CD4-positive, alpha-beta T cell treated with Interleukin-1 beta for 1 hour (primary cell): ENCODE data around the gene ZNRF2.
"Not testable (repeated sequence)": the region's sequence is repeated elsewhere in the genome, so short reads cannot be mapped to it uniquely, and the experiment has no call there.

ENCODE experiments used
- DNase-seq, 2 donors: peaks; one replicate each; pipeline ENCODE4 v3.0.0-alpha.2; 2020 to 2022

ZNRF2 gene

GRCh38 chr7:30263090-30263710 is 21.2 kb upstream of the ZNRF2 start:
- no peak for DNase-seq

- DNase-seq, result no peak
Measured at GRCh38 chr7:30264052-30264451, 20.3 kb upstream of the ZNRF2 start.

- DNase-seq, result not testable (repeated sequence)
Measured at GRCh38 chr7:30265189-30265588, 19.2 kb upstream of the ZNRF2 start.

GRCh38 chr7:30266686-30267085 is 17.7 kb upstream of the ZNRF2 start:
- no peak for DNase-seq

- DNase-seq, result no peak
Measured at GRCh38 chr7:30268586-30268985, 15.8 kb upstream of the ZNRF2 start.

GRCh38 chr7:30269490-30269889 is 14.9 kb upstream of the ZNRF2 start:
- DNase-seq, result no peak

GRCh38 chr7:30270921-30271320 is 13.5 kb upstream of the ZNRF2 start:
- DNase-seq, result no peak

- DNase-seq, result no peak
Measured at GRCh38 chr7:30272126-30272525, 12.3 kb upstream of the ZNRF2 start.

- DNase-seq, result no peak
Measured at GRCh38 chr7:30273552-30273951, 10.8 kb upstream of the ZNRF2 start.

GRCh38 chr7:30274641-30275040 is 9.8 kb upstream of the ZNRF2 start:
- no peak for DNase-seq

GRCh38 chr7:30276203-30276900 is 8.0 kb upstream of the ZNRF2 start:
- peak; percentile 49 to 67 for DNase-seq

GRCh38 chr7:30278376-30278775 is 6.0 kb upstream of the ZNRF2 start:
- DNase-seq, result no peak

- DNase-seq, result no peak
Measured at GRCh38 chr7:30278849-30279652, 5.3 kb upstream of the ZNRF2 start.

- no peak for DNase-seq
Measured at GRCh38 chr7:30279653-30279904, 4.8 kb upstream of the ZNRF2 start.

- no peak for DNase-seq
Measured at GRCh38 chr7:30280631-30281030, 3.8 kb upstream of the ZNRF2 start.

GRCh38 chr7:30281263-30281662 is 3.1 kb upstream of the ZNRF2 start:
- no peak for DNase-seq

GRCh38 chr7:30281791-30282190 is 2.6 kb upstream of the ZNRF2 start:
- no peak for DNase-seq

GRCh38 chr7:30282735-30283134 is 1.7 kb upstream of the ZNRF2 start:
- DNase-seq, result no peak

- peak; percentile 37 to 41 for DNase-seq
Measured at GRCh38 chr7:30285067-30285535, 704 bp downstream of the ZNRF2 start.

- DNase-seq, result peak; percentile 56 to 68
Measured at GRCh38 chr7:30285536-30286284, 1.3 kb downstream of the ZNRF2 start.

GRCh38 chr7:30286749-30287148 is 2.4 kb downstream of the ZNRF2 start:
- DNase-seq, result no peak

GRCh38 chr7:30287625-30288024 is 3.2 kb downstream of the ZNRF2 start:
- not testable (repeated sequence) for DNase-seq

- DNase-seq, result not testable (repeated sequence)
Measured at GRCh38 chr7:30289634-30290033, 5.2 kb downstream of the ZNRF2 start.
